ENCODE data around the gene CTSA. TPM values are rescaled to one million over a fixed set of nuclear protein-coding genes. Genes with fewer than 3 reads are reported as not detected.
A peak's percentile ranks its signal among the peaks of the same experiment; 100 is the strongest.

CTSA gene
- total and polyA plus RNA-seq, 2 experiments from 2014 or later, result 61.6 to 78.1 TPM

- no peak for DNase-seq (ENCODE audit: low read depth in 1 of 2, low spot score in 1 of 2)
Measured at GRCh38 chr20:45852326-45852725, 38.8 kb upstream of the CTSA start.

GRCh38 chr20:45853484-45853883, 37.7 kb upstream of the CTSA start:
- no peak overlapping the region for H3K4me3 ChIP-seq
- H3K36me3 ChIP-seq, result peaks cover 3% of the 10 kb centered on the region
- H3K27me3 ChIP-seq, result no peaks in the 10 kb centered on the region
- no peaks in the 10 kb centered on the region for H3K9me3 ChIP-seq (ENCODE audit: low read depth)
- H3K4me1 ChIP-seq (ENCODE audit: low read depth), result peaks cover 21% of the 10 kb centered on the region
- no peak for DNase-seq (ENCODE audit: low read depth in 1 of 2, low spot score in 1 of 2)
- no peak overlapping the region for H3K27ac ChIP-seq
- TF ChIP-seq CTCF (IDR thresholded peaks at IDR 0.05; ENCODE audit: low read depth, low read length), result no peak

More at GRCh38 chr20:45852326-45852725, 38.8 kb upstream of the CTSA start:
- peaks cover 17% of the 10 kb centered on the region for H3K4me1 ChIP-seq (ENCODE audit: low read depth)
- no peaks in the 10 kb centered on the region for H3K27me3 ChIP-seq
- no peak overlapping the region for H3K4me3 ChIP-seq
- TF ChIP-seq CTCF (IDR thresholded peaks at IDR 0.05; ENCODE audit: low read depth, low read length), result no peak
- peaks cover 3% of the 10 kb centered on the region for H3K36me3 ChIP-seq
- no peaks in the 10 kb centered on the region for H3K9me3 ChIP-seq (ENCODE audit: low read depth)
- H3K27ac ChIP-seq, result no peak overlapping the region

GRCh38 chr20:45857114-45857881, 33.8 kb upstream of the CTSA start, which contains the start of the genes ACOT8 and ZSWIM3:
ACOT8 (minus strand) TSS chr20:45857392; CDS start chr20:45857315, 77 bp downstream.
ZSWIM3 (plus strand) TSS chr20:45857614; CDS start chr20:45857826, 212 bp downstream.
- H3K27ac ChIP-seq, result peak within 1 kb of the TSS; percentile 73

GRCh38 chr20:45857882-45858216, 33.3 kb upstream of the CTSA start:
- Histone ChIP-seq H3K4me1 (ENCODE audit: low read depth) (peaks cover 12% of the 10 kb centered on the region), H3K4me3 (peak overlapping the region; percentile 60), H3K36me3 (no peaks in the 10 kb centered on the region), H3K27me3 (no peaks in the 10 kb centered on the region), H3K9me3 (ENCODE audit: low read depth) (no peaks in the 10 kb centered on the region), H3K27ac (peak overlapping the region; percentile 73)
- no peak for DNase-seq (ENCODE audit: low read depth in 1 of 2, low spot score in 1 of 2)
- no peak for TF ChIP-seq CTCF (IDR thresholded peaks at IDR 0.05; ENCODE audit: low read depth, low read length)

More at GRCh38 chr20:45857114-45857881, 33.8 kb upstream of the CTSA start, which contains the start of the genes ACOT8 and ZSWIM3:
- H3K9me3 ChIP-seq (ENCODE audit: low read depth), result no peaks in the 10 kb centered on the region
- no peaks in the 10 kb centered on the region for H3K27me3 ChIP-seq
- no peak for TF ChIP-seq CTCF (IDR thresholded peaks at IDR 0.05; ENCODE audit: low read depth, low read length)
- peak; percentile 100 for DNase-seq (ENCODE audit: low read depth in 1 of 2, low spot score in 1 of 2)
- peak within 1 kb of the TSS; percentile 60 for H3K4me3 ChIP-seq
- peaks cover 12% of the 10 kb centered on the region for H3K4me1 ChIP-seq (ENCODE audit: low read depth)
- H3K36me3 ChIP-seq, result no peaks in the 10 kb centered on the region

GRCh38 chr20:45859916-45860315, 31.2 kb upstream of the CTSA start:
- Histone ChIP-seq H3K4me3 (no peak overlapping the region), H3K36me3 (no peaks in the 10 kb centered on the region), H3K27ac (no peak overlapping the region), H3K27me3 (no peaks in the 10 kb centered on the region), H3K9me3 (ENCODE audit: low read depth) (no peaks in the 10 kb centered on the region), H3K4me1 (ENCODE audit: low read depth) (peaks cover 12% of the 10 kb centered on the region)
- no peak for TF ChIP-seq CTCF (IDR thresholded peaks at IDR 0.05; ENCODE audit: low read depth, low read length)
- no peak for DNase-seq (ENCODE audit: low read depth in 1 of 2, low spot score in 1 of 2)

All from cardiac muscle cell (in vitro differentiated cells and primary cell).